Stimulated activated CD4-positive, alpha-beta T cell treated with anti-CD3 and anti-CD28 coated beads, Interleukin-1b, Interleukin-23, amount 100 ng/mL, for 24 hours (primary cell): Measurements from ENCODE around the gene PROM1.

Source experiments
- DNase-seq, 4 experiments: peaks; one replicate each; pipeline ENCODE4 v3.0.0-alpha.2; 2020; ENCODE audit warnings: low read depth in 4 of 4, low spot score in 1 of 4

Gene PROM1

GRCh38 chr4:16110661-16111290, 27.0 kb upstream of the PROM1 start:
- no peak for DNase-seq

- DNase-seq: no peak
Measured at GRCh38 chr4:16110199-16110598, 26.4 kb upstream of the PROM1 start.

- no peak for DNase-seq
Measured at GRCh38 chr4:16109256-16109655, 25.4 kb upstream of the PROM1 start.

- DNase-seq: no peak
Measured at GRCh38 chr4:16106956-16107355, 23.1 kb upstream of the PROM1 start.

- no peak for DNase-seq
Measured at GRCh38 chr4:16104520-16104919, 20.7 kb upstream of the PROM1 start.

- DNase-seq: no peak
Measured at GRCh38 chr4:16102356-16102755, 18.5 kb upstream of the PROM1 start.

GRCh38 chr4:16100833-16101232, 17.0 kb upstream of the PROM1 start:
- DNase-seq: no peak

GRCh38 chr4:16092682-16093319, 9.0 kb upstream of the PROM1 start:
- no peak for DNase-seq

- no peak for DNase-seq
Measured at GRCh38 chr4:16090096-16090705, 6.4 kb upstream of the PROM1 start.

GRCh38 chr4:16089156-16089555, 5.3 kb upstream of the PROM1 start:
- no peak for DNase-seq

GRCh38 chr4:16088601-16089000, 4.8 kb upstream of the PROM1 start:
- no peak for DNase-seq

GRCh38 chr4:16085822-16086221, 2.0 kb upstream of the PROM1 start:
- no peak for DNase-seq

GRCh38 chr4:16082426-16083240, 1.2 kb downstream of the PROM1 start:
- DNase-seq: peak in 1 of 4 experiments; percentile 4

- DNase-seq: no peak
Measured at GRCh38 chr4:16082041-16082425, 1.8 kb downstream of the PROM1 start.

GRCh38 chr4:16079046-16079445, 4.8 kb downstream of the PROM1 start:
- DNase-seq: no peak

- no peak for DNase-seq
Measured at GRCh38 chr4:16078195-16078760, 5.5 kb downstream of the PROM1 start.

GRCh38 chr4:16077786-16078185, 6.0 kb downstream of the PROM1 start:
- no peak for DNase-seq

- no peak for DNase-seq
Measured at GRCh38 chr4:16075975-16076757, 7.7 kb downstream of the PROM1 start.

GRCh38 chr4:16075061-16075460, 8.8 kb downstream of the PROM1 start:
- DNase-seq: no peak

GRCh38 chr4:16072168-16072567, 11.7 kb downstream of the PROM1 start:
- no peak for DNase-seq

- no peak for DNase-seq
Measured at GRCh38 chr4:16070203-16070602, 13.6 kb downstream of the PROM1 start.
